ENCODE measurements around the gene TDRD3.

Gene TDRD3

DNA sequence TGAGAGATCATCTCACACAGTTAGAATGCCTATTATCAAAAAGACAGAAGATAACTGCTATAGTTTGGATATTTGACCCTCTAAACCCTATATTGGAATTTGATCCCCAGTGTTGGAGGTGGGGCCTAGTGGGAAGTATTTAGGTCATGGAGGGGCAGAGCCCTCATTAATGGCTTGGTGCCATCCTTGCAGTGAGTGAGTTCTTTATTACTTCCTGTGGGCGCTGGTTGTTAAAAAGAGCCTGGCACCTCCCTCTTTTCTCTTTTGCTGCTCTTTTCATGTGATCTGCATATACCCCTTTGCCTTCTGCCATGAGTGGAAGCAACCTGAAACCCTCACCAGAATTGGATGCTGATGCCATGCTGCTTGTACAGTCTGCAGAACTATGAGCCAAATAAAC lies 66.8 kb downstream of the TDRD3 start:
- DNase-seq: no peak

GRCh38 chr13:60467098-60467497 lies 70.1 kb downstream of the TDRD3 start:
- no peak for DNase-seq

DNA sequence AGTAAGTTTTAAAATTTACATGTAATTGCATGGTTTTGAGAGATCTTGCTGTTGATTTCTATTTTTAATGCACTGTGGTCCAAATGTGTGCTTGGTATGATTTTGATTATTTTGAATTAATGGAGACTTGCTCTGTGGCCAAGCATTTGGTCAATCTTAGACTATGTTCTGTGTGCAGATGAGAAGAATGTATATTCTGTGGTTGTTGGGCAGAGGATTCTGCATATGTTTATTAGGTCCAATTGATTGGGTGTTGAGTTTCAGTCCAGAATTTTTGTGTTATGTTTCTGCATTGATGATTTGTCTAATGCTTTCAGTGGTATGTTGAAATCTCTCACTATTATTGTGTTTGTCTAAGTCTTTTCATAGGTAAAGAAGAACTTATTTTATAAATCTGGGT lies 82.3 kb downstream of the TDRD3 start:
- no peak for DNase-seq

- no peak for DNase-seq
Measured at GRCh38 chr13:60482012-60482411, 85.0 kb downstream of the TDRD3 start.

DNA sequence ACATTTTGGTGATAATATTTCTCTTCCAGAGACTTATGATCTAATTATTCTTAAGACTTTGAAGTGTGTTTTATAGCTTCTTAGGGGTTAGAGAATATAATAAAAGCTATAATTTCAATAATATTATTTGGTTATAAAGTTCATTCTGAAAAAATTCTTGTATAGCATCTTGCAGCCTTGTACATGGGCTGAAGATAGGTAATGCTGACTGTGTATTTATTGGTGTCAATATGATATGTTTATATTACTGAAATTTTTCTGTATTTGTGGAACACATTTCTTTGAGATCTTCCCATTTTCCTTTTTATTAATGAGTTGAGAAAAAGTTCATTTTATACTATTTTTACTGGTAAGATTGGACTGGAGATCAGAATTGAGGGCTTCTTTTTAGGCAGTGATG lies 87.8 kb downstream of the TDRD3 start:
- DNase-seq: no peak

DNA sequence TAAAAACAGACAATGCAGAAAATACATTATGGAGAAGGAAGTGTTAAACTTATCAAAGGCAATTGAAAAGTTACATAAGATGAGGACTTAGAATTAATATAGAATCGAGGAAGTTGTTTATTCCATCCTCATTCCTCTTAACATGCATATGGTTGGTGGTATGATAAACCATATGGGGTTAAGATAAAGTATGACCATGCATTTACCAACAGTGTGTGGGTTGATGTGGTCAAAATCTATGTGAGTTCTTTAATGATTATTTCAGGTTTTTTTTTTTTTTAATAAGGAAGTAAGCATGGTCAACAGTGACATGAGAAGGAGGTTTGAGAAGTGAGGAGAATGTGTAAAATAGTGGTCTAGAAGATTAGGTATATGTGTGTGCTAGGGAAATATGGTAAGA lies 94.5 kb downstream of the TDRD3 start:
- no peak for DNase-seq

DNA sequence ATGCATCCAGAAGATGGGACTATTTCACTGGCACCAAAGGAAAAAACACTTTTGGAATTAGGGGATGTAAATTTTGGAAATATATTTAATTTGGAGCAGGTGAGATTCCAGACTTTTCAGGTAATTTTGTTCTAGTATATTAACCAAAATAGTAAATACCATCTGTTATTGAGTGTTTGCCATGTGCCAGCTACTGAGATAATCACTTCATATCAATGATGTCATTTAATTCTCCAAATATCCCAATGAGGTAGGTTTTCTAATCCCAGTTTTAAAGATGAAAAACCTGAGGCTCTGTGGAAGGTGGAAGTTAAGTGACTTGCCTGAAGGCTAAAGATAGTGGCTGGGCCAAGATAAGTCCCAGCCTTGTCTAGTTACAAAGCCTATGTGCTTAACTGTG lies 95.2 kb downstream of the TDRD3 start:
- no peak for DNase-seq

- no peak for DNase-seq
Measured at GRCh38 chr13:60494296-60494695, 97.3 kb downstream of the TDRD3 start.

DNA sequence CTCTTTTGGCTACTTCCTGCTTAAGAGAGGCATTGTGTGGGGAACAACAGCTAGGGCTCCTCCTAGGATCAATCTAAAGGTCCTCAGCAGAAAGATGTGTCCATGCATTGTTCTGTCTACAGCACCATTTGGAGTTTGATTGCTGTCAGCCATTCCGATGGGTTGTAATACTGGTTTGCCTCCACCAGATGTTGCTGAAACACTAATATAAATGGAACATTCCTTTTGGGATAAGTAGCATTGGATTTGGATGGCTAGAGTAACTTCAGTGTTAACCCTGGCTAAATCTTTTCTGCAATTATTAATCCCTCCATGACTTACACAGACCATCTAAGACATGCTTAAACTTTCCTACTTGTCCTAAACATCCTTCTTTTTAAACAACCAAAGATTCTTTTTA lies 104.2 kb downstream of the TDRD3 start:
- no peak for DNase-seq

GRCh38 chr13:60509601-60510386 lies 112.8 kb downstream of the TDRD3 start:
- no peak for DNase-seq

- no peak for DNase-seq
Measured at GRCh38 chr13:60511637-60512036, 114.6 kb downstream of the TDRD3 start.

DNA sequence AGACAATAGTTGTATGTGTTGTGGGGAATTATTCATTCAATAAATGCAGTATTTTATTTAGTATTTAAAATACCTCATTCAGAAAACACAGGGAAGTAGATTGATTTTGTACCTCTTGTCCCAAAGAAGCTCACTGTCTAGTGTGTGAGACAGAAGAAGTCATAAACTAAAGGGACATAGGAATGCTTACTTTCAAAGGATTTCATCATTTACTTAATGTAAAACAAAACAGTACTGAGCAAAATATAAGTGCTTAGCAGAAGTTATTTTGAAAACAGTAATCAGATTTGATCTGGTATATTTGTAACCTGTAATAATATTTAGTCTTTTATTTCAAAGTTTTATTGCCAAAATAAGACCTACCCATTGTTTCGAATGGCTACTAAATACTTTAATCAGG lies 117.9 kb downstream of the TDRD3 start:
- no peak for DNase-seq

DNA sequence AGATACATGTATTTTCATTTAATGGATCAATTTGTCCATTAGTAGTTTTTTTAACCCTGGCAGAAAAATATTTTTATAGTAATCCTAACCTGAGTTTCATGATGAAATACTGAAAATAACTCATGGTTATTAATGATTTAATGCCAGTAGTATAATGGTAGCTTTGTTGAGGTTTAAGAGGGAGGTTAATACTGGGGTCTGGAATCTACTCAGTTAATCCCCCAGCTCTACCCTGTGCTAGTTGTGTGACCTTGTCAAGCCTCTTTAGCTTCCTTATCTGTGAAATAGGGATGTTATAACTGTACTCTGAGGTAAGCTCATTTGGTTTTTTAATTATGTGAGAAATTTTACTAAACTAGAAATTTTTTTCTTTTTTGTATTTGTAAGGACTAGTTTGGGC lies 122.5 kb downstream of the TDRD3 start:
- no peak for DNase-seq

GRCh38 chr13:60520902-60521569 lies 124.0 kb downstream of the TDRD3 start:
- DNase-seq: no peak

GRCh38 chr13:60538566-60538965 lies 141.5 kb downstream of the TDRD3 start:
- DNase-seq: no peak

- DNase-seq: no peak
Measured at GRCh38 chr13:60540276-60540675, 143.3 kb downstream of the TDRD3 start.

GRCh38 chr13:60562096-60562780 lies 165.2 kb downstream of the TDRD3 start:
- DNase-seq: no peak

- DNase-seq: no peak
Measured at GRCh38 chr13:60571571-60571970, 174.6 kb downstream of the TDRD3 start.

GRCh38 chr13:60572003-60572798 lies 175.2 kb downstream of the TDRD3 start:
- DNase-seq: no peak

- DNase-seq: no peak
Measured at GRCh38 chr13:60572855-60573254, 175.8 kb downstream of the TDRD3 start.

GRCh38 chr13:60574735-60575134 lies 177.7 kb downstream of the TDRD3 start:
- DNase-seq: no peak

DNA sequence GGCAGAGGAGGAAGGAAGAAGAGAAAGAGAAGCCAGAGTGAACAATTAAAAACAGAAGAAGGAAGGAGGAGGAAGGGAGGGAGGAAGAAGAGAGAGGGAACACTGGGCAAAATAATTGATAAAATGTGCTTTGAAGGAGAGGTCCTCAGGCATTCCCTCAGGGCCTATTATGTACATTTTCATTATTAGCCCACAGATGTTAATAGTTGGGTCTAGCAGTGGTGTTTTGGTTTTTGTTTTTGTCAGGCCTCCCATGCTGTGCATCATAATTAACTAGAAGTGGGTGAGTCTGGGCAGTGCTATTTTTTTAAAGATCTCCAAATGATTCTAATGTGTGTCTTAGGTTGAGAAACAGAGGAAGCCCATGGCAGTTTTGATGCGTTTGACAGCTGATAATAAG lies 178.1 kb downstream of the TDRD3 start:
- DNase-seq: no peak

DNA sequence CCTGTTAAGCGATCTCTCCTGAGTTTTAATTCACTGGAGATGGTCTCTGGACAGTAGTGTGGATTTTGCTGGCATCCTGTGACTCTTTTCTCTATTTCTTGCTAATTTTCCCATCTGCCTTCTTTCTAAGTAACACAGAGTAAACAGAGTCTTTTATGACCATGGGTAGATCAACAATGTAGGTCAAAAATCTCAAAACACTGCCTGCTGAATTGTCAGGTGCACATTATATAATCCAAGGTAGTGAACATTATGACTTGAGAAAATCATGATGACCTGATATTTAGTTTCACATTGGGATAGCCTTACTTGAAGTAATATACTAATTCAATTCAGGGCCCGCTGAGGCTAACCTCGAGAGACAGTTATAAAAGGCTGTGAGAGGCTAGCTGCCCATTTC lies 180.7 kb downstream of the TDRD3 start:
- DNase-seq: no peak
